A673 (cell line): ENCODE data around the gene QRFP. TPM values are rescaled to one million over a fixed set of nuclear protein-coding genes. Genes with fewer than 3 reads are reported as not detected.

Experiments
- BruUV-seq: library from RNA; stranded (reverse); fragments of 400-500 nt; replicated peaks from 2 replicates; lab custom pipeline; 2021; lab: Mats Ljungman, UMichigan
- CTCF ChIA-PET: fragments of 300-600 bp; sonication (Branson Sonifier 250); formaldehyde crosslinking; loops from one replicate; lab custom pipeline; 2022; ENCODE audit warnings: antibody characterized with exemption; lab: Charles Lee
- POLR2A ChIA-PET: fragments of 300-600 bp; sonication (Branson Sonifier 250); formaldehyde crosslinking; loops from one replicate; lab custom pipeline; 2022; ENCODE audit warnings: antibody characterized with exemption; ENCODE audit not compliant: low non-redundant PET; lab: Charles Lee
- DNase-seq: peaks from one replicate; pipeline ENCODE4 v3.0.0-alpha.2; 2015; ENCODE audit warnings: low spot score
- H3K27ac ChIP-seq: fragments of 200-600 bp; sonication (generic); 2 replicates; pipeline ENCODE4 v1.5.1; 2016; ENCODE audit warnings: mixed run types, low read depth, mild to moderate bottlenecking, mixed read lengths, antibody characterized with exemption, low read length; ENCODE audit not compliant: poor library complexity, severe bottlenecking
- H3K27me3 ChIP-seq: fragments of 200-600 bp; sonication (generic); replicated peaks from 2 replicates; pipeline ENCODE4 v1.6.1; 2017; ENCODE audit warnings: mixed run types, low read depth, mild to moderate bottlenecking, mixed read lengths, antibody characterized with exemption, low read length; ENCODE audit not compliant: insufficient read depth, poor library complexity
- H3K36me3 ChIP-seq: fragments of 200-600 bp; sonication (generic); 2 replicates; pipeline ENCODE4 v1.6.1; 2016; ENCODE audit warnings: mixed run types, mild to moderate bottlenecking, mixed read lengths, antibody characterized with exemption, low read length; ENCODE audit not compliant: insufficient read depth, poor library complexity, severe bottlenecking
- H3K4me1 ChIP-seq: fragments of 200-600 bp; sonication (generic); 2 replicates; pipeline ENCODE4 v1.6.1; 2017; ENCODE audit warnings: mixed run types, mild to moderate bottlenecking, mixed read lengths, antibody characterized with exemption, low read length; ENCODE audit not compliant: insufficient read depth, poor library complexity, severe bottlenecking
- H3K4me3 ChIP-seq: fragments of 200-600 bp; sonication (generic); 2 replicates; pipeline ENCODE4 v1.5.1; 2016; ENCODE audit warnings: low read depth, mixed run types, mild to moderate bottlenecking, mixed read lengths, low read length; ENCODE audit not compliant: poor library complexity, severe bottlenecking
- H3K9me3 ChIP-seq: fragments of 200-600 bp; sonication (generic); 2 replicates; pipeline ENCODE4 v1.6.1; 2016; ENCODE audit warnings: mixed run types, low read depth, mild to moderate bottlenecking, mixed read lengths, antibody characterized with exemption, low read length; ENCODE audit not compliant: poor library complexity, severe bottlenecking
- CTCF ChIP-seq: fragments of 300-800, 200-600 bp; sonication (generic); conservative IDR thresholded peaks from 2 replicates; pipeline ENCODE4 v1.5.1; 2017; ENCODE audit warnings: low read depth, mild to moderate bottlenecking, antibody characterized with exemption, low read length, moderate library complexity, mixed read lengths
- EZH2 ChIP-seq: fragments of 200-600 bp; sonication (generic); IDR thresholded peaks from 2 replicates; pipeline ENCODE4 v1.6.1; 2017; ENCODE audit warnings: borderline replicate concordance, low read depth, mild to moderate bottlenecking, mixed read lengths, antibody characterized with exemption, low read length; ENCODE audit not compliant: poor library complexity, severe bottlenecking
- intact Hi-C: fragments of 100-400 bp; cut with micrococcal nuclease; formaldehyde crosslinking; loops from one replicate; pipeline ENCODE4 v1.10.0; 2022; ENCODE audit not compliant: unreplicated experiment
- total RNA-seq: library from RNA; stranded (reverse); gene quantifications from 2 replicates; pipeline ENCODE4 v1.2.3, GENCODE V29; 2021

Gene QRFP
- total RNA-seq, 1 experiment from 2014 or later: not detected

- TF ChIP-seq CTCF: no peak
- TF ChIP-seq EZH2: no peak
- DNase-seq: no peak
- Histone ChIP-seq H3K4me1 (no peaks in the 10 kb centered on the region), H3K36me3 (no peaks in the 10 kb centered on the region), H3K27ac (no peak overlapping the region), H3K27me3 (no peaks in the 10 kb centered on the region), H3K9me3 (no peaks in the 10 kb centered on the region), H3K4me3 (no peak overlapping the region)
- ChIA-PET POLR2A (no interaction called here), CTCF (no interaction called here)
- no TSS peak for BruUV-seq
- intact Hi-C loops: no loop called here
Observed at GRCh38 chr9:130918826-130919558, 22.4 kb upstream of the QRFP start.

- no peak for TF ChIP-seq EZH2
- no peak for TF ChIP-seq CTCF
- no peaks in the 10 kb centered on the region for H3K27me3 ChIP-seq
- CTCF ChIA-PET: no interaction called here
- H3K9me3 ChIP-seq: no peaks in the 10 kb centered on the region
- POLR2A ChIA-PET: no interaction called here
- no peak for DNase-seq
- H3K36me3 ChIP-seq: no peaks in the 10 kb centered on the region
- H3K4me3 ChIP-seq: no peak overlapping the region
- H3K27ac ChIP-seq: no peak overlapping the region
- BruUV-seq: no TSS peak
- intact Hi-C loops: no loop called here
- no peaks in the 10 kb centered on the region for H3K4me1 ChIP-seq
Observed at GRCh38 chr9:130918101-130918825, 21.7 kb upstream of the QRFP start.

- H3K27ac ChIP-seq: no peak overlapping the region
- no peaks in the 10 kb centered on the region for H3K4me1 ChIP-seq
- no peaks in the 10 kb centered on the region for H3K27me3 ChIP-seq
- CTCF ChIA-PET: no interaction called here
- no peaks in the 10 kb centered on the region for H3K9me3 ChIP-seq
- BruUV-seq: no TSS peak
- no peak overlapping the region for H3K4me3 ChIP-seq
- intact Hi-C loops: no loop called here
- TF ChIP-seq EZH2 (no peak), CTCF (no peak)
- H3K36me3 ChIP-seq: no peaks in the 10 kb centered on the region
- DNase-seq: no peak
- POLR2A ChIA-PET: interaction anchor here (0.6 kb wide), 1 partner anchor 33 kb away, joined by 3 read pairs; no protein-coding TSS in a partner anchor
Observed at GRCh38 chr9:130917168-130917960, 20.8 kb upstream of the QRFP start.
